Measurements from ENCODE around the gene ENTR1. TPM values are rescaled to one million over a fixed set of nuclear protein-coding genes. Genes with fewer than 3 reads are reported as not detected.

The ENTR1 gene
- polyA plus RNA-seq, 1 donor from 2014 or later: 63.7 TPM

DNA sequence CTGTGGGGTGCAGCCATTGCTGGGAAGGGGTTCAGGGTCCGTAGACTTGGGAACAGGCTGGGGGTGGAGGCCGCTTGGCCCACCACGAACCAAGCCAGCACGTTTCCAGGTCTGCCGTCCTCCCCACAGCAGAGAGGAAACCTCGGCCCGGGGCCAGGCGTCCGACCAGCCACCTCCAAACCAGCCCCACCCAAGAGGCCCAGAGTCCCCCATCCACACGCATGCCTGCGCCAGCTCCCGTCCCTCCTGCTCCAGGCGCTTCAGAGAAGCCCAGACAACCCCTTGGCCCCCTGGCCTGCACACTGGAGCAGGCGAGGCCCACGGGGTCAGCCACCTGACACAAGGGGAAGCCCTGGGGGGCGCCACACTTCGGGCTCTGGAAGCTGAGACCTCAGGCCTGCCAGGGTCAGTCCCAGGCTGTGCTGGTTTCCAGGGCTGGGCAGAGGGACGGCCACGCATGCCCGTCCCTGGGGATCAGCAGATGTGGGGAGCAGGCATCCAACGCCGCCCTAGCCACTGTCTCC lies 53.1 kb downstream of the ENTR1 start:
- TF ChIP-seq EP300 (conservative IDR thresholded peaks at IDR 0.05; ENCODE audit: poor library complexity, severe bottlenecking) (no peak), MXI1 (conservative IDR thresholded peaks at IDR 0.05; ENCODE audit: poor library complexity, severe bottlenecking) (no peak), SMC3 (conservative IDR thresholded peaks at IDR 0.05; ENCODE audit: poor library complexity) (no peak), RAD21 (conservative IDR thresholded peaks at IDR 0.05) (no peak), POLR2AphosphoS5 (IDR thresholded peaks at IDR 0.05) (no peak), TAF1 (IDR thresholded peaks at IDR 0.05; ENCODE audit: low read depth) (no peak), EZH2 (IDR thresholded peaks at IDR 0.05; ENCODE audit: borderline replicate concordance, insufficient read depth, low read length, poor library complexity, severe bottlenecking) (no peak)
- TF ChIP-seq, protein P1, sequence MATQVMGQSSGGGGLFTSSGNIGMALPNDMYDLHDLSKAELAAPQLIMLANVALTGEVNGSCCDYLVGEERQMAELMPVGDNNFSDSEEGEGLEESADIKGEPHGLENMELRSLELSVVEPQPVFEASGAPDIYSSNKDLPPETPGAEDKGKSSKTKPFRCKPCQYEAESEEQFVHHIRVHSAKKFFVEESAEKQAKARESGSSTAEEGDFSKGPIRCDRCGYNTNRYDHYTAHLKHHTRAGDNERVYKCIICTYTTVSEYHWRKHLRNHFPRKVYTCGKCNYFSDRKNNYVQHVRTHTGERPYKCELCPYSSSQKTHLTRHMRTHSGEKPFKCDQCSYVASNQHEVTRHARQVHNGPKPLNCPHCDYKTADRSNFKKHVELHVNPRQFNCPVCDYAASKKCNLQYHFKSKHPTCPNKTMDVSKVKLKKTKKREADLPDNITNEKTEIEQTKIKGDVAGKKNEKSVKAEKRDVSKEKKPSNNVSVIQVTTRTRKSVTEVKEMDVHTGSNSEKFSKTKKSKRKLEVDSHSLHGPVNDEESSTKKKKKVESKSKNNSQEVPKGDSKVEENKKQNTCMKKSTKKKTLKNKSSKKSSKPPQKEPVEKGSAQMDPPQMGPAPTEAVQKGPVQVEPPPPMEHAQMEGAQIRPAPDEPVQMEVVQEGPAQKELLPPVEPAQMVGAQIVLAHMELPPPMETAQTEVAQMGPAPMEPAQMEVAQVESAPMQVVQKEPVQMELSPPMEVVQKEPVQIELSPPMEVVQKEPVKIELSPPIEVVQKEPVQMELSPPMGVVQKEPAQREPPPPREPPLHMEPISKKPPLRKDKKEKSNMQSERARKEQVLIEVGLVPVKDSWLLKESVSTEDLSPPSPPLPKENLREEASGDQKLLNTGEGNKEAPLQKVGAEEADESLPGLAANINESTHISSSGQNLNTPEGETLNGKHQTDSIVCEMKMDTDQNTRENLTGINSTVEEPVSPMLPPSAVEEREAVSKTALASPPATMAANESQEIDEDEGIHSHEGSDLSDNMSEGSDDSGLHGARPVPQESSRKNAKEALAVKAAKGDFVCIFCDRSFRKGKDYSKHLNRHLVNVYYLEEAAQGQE (IDR thresholded peaks at IDR 0.05; ENCODE audit: borderline replicate concordance): no peak
- TF ChIP-seq, protein P2, sequence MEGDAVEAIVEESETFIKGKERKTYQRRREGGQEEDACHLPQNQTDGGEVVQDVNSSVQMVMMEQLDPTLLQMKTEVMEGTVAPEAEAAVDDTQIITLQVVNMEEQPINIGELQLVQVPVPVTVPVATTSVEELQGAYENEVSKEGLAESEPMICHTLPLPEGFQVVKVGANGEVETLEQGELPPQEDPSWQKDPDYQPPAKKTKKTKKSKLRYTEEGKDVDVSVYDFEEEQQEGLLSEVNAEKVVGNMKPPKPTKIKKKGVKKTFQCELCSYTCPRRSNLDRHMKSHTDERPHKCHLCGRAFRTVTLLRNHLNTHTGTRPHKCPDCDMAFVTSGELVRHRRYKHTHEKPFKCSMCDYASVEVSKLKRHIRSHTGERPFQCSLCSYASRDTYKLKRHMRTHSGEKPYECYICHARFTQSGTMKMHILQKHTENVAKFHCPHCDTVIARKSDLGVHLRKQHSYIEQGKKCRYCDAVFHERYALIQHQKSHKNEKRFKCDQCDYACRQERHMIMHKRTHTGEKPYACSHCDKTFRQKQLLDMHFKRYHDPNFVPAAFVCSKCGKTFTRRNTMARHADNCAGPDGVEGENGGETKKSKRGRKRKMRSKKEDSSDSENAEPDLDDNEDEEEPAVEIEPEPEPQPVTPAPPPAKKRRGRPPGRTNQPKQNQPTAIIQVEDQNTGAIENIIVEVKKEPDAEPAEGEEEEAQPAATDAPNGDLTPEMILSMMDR (IDR thresholded peaks at IDR 0.05; ENCODE audit: poor library complexity, severe bottlenecking): no peak

DNA sequence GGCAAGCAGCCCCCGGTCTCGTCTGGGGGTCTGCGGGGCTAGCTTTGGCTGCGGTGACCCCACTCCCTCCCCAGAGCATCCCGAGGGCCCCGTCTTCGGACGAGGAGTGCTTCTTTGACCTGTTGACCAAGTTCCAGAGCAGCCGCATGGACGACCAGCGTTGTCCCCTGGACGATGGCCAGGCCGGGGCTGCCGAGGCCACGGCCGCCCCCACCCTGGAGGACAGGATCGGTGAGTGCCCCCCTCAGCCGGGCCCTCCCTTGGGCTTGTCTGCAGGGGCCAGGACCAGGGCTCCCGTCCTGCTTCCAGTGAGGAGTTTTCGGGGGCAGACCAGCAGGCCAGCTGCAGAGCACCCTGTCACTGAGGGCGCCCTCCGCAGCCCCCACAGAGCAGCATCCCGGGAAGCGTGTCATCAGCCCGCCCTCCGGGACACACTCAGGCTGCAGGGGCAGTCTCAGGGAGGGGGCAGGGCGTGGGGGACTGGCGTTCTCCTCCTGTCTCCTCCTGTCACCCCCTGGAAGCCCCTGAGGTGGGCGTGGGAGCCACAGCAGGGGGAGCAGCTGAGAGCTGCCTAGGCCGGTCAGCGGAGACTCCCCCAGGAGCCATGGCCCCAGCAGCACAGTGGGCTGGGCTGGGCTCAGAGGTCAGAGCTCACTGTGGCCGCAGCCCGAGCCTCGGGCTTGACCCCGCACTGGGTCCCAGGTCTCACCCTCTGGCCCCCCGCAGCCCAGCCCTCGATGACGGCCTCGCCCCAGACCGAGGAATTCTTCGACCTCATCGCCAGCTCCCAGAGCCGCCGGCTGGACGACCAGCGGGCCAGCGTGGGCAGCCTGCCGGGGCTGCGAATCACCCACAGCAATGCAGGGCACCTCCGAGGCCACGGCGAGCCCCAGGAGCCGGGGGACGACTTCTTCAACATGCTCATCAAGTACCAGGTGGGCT lies 54.5 kb downstream of the ENTR1 start:
- no peak overlapping the region for H3K27ac ChIP-seq (ENCODE audit: low read length)
- no peak overlapping the region for H3K4me2 ChIP-seq (ENCODE audit: low read length)
- no peaks in the 10 kb centered on the region for H3K79me2 ChIP-seq (replicated peaks; ENCODE audit: insufficient read depth, low read length)
- H4K20me1 ChIP-seq (ENCODE audit: insufficient read depth): no peaks in the 10 kb centered on the region
- TF ChIP-seq EZH2 (IDR thresholded peaks at IDR 0.05; ENCODE audit: borderline replicate concordance, insufficient read depth, low read length, poor library complexity, severe bottlenecking) (no peak), SMC3 (conservative IDR thresholded peaks at IDR 0.05; ENCODE audit: poor library complexity) (no peak), EP300 (conservative IDR thresholded peaks at IDR 0.05; ENCODE audit: poor library complexity, severe bottlenecking) (no peak), MXI1 (conservative IDR thresholded peaks at IDR 0.05; ENCODE audit: poor library complexity, severe bottlenecking) (no peak), TAF1 (IDR thresholded peaks at IDR 0.05; ENCODE audit: low read depth) (no peak), RAD21 (conservative IDR thresholded peaks at IDR 0.05) (no peak), POLR2AphosphoS5 (IDR thresholded peaks at IDR 0.05) (no peak)
- TF ChIP-seq, protein P1 (IDR thresholded peaks at IDR 0.05; ENCODE audit: borderline replicate concordance): no peak
- TF ChIP-seq, protein P2 (IDR thresholded peaks at IDR 0.05; ENCODE audit: poor library complexity, severe bottlenecking): no peak
- H3K9me2 ChIP-seq (ENCODE audit: insufficient read depth, low read length): no peaks in the 10 kb centered on the region
- no peak overlapping the region for H2AFZ ChIP-seq (ENCODE audit: low read depth, low read length)
- H3F3A ChIP-seq (ENCODE audit: insufficient read depth, low read length, poor library complexity, severe bottlenecking): no peaks in the 10 kb centered on the region
- no peak overlapping the region for H3K4me3 ChIP-seq (ENCODE audit: low read length)
- H3K27me3 ChIP-seq (ENCODE audit: insufficient read depth, low read depth, low read length): no peaks in the 10 kb centered on the region
- no peaks in the 10 kb centered on the region for H3K9me3 ChIP-seq (ENCODE audit: low read length)
- H3K9ac ChIP-seq (ENCODE audit: low read length): no peak overlapping the region
- H3K36me3 ChIP-seq (ENCODE audit: insufficient read depth, low read length): no peaks in the 10 kb centered on the region

More for the DNA sequence above, 53.1 kb downstream of the ENTR1 start:
- Histone ChIP-seq H3K9ac (ENCODE audit: low read length) (no peak overlapping the region), H4K20me1 (ENCODE audit: insufficient read depth) (no peaks in the 10 kb centered on the region), H2AFZ (ENCODE audit: low read depth, low read length) (no peak overlapping the region), H3K79me2 (replicated peaks; ENCODE audit: insufficient read depth, low read length) (no peaks in the 10 kb centered on the region), H3K27ac (ENCODE audit: low read length) (no peak overlapping the region), H3K4me2 (ENCODE audit: low read length) (no peak overlapping the region), H3K36me3 (ENCODE audit: insufficient read depth, low read length) (no peaks in the 10 kb centered on the region), H3K27me3 (ENCODE audit: insufficient read depth, low read depth, low read length) (no peaks in the 10 kb centered on the region), H3F3A (ENCODE audit: insufficient read depth, low read length, poor library complexity, severe bottlenecking) (no peaks in the 10 kb centered on the region), H3K9me3 (ENCODE audit: low read length) (no peaks in the 10 kb centered on the region), H3K9me2 (ENCODE audit: insufficient read depth, low read length) (no peaks in the 10 kb centered on the region), H3K4me3 (ENCODE audit: low read length) (no peak overlapping the region)

Measured in neural cell (in vitro differentiated cells).